ENCODE results near the gene TADA3.

TADA3 gene

GRCh38 chr3:9730657-9731205 lies 61.5 kb downstream of the TADA3 start:
- no peak for DNase-seq (ENCODE audit: extremely low read depth in 1 of 2, low read depth in 1 of 2)
